Activated CD8-positive, alpha-beta T cell treated with anti-CD3 and anti-CD28 coated beads, Interleukin-2, amount 10 ng/mL, durations not matched to agents 7 days and 5 days (primary cell): ENCODE data around the gene CCT5. TPM values are rescaled to one million over a fixed set of nuclear protein-coding genes. Genes with fewer than 3 reads are reported as not detected.

Experiments
- ATAC-seq: fragments of 150-1000 bp; cut with Tn5 transposase; one replicate; pipeline ENCODE4 v1.10.0; 2021; ENCODE audit warnings: moderate library complexity
- CTCF ChIA-PET: fragments of 350-600 bp; sonication (Branson Sonifier 250); formaldehyde crosslinking; loops from one replicate; lab custom pipeline; 2021; ENCODE audit warnings: antibody characterized with exemption; lab: Charles Lee
- POLR2A ChIA-PET: fragments of 350-600 bp; sonication (Branson Sonifier 250); formaldehyde crosslinking; loops from one replicate; lab custom pipeline; 2021; ENCODE audit warnings: antibody characterized with exemption; lab: Charles Lee
- DNase-seq: peaks from one replicate; pipeline ENCODE4 v3.0.0-alpha.2; 2020
- H3K27ac Mint-ChIP-seq: one replicate; pipeline ENCODE4 v1.8.0; 2021; ENCODE audit warnings: mild to moderate bottlenecking, mixed read lengths
- H3K27me3 Mint-ChIP-seq: one replicate; pipeline ENCODE4 v1.8.0; 2021; ENCODE audit warnings: low read depth, mixed read lengths
- H3K36me3 Mint-ChIP-seq: one replicate; pipeline ENCODE4 v1.8.0; 2021; ENCODE audit warnings: low read depth, mixed read lengths
- H3K4me1 Mint-ChIP-seq: one replicate; pipeline ENCODE4 v1.8.0; 2021; ENCODE audit warnings: low read depth, mixed read lengths
- H3K4me3 Mint-ChIP-seq: one replicate; pipeline ENCODE4 v1.8.0; 2021; ENCODE audit warnings: mild to moderate bottlenecking, mixed read lengths
- H3K9me3 Mint-ChIP-seq: one replicate; pipeline ENCODE4 v1.8.0; 2022; ENCODE audit warnings: mixed read lengths; ENCODE audit not compliant: insufficient read depth
- total RNA-seq, 2 experiments: library from RNA; stranded (reverse); gene quantifications; one replicate each; pipeline ENCODE4 v1.2.3, GENCODE V29; 2021

Gene CCT5
- total RNA-seq, 2 experiments from 2014 or later, result 319 to 322 TPM

DNA sequence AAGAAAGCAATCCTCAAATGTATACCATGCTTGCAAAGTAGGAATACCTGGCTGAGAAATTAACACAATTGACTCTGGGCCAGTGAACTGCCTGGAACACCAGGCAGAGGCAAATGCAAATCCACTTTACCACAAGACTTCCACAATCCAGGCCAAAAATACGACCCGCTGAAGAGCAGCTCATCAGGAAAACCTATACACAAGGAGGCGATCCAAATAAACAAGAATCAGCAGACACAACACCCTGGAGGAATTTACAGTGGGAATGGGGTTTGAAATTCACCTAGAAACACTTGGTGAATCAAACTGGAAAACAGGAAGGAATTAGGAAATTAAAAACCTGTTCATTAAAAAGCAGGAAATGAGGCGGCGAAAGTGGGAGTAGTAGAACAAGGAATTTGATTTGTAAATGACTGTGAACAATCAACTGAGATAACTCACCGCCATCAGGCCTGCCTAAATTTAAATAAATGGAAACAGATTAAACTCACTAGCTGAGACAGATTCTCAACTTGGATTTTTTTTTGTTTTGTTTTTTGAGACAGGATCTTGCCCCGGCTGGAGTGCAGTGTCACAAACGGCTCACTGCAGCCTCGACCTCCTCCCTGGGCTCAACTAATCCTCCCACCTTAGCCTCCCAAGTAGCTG is 41.7 kb downstream of the CCT5 start:
- POLR2A ChIA-PET, result no interaction called here
- Mint-ChIP-seq H3K4me3 (no peak overlapping the region), H3K9me3 (no peaks in the 10 kb centered on the region), H3K4me1 (peaks cover 5% of the 10 kb centered on the region), H3K27me3 (peaks cover 14% of the 10 kb centered on the region), H3K36me3 (no peaks in the 10 kb centered on the region), H3K27ac (no peak overlapping the region)
- DNase-seq, result no peak
- CTCF ChIA-PET, result no interaction called here
- no peak for ATAC-seq

DNA sequence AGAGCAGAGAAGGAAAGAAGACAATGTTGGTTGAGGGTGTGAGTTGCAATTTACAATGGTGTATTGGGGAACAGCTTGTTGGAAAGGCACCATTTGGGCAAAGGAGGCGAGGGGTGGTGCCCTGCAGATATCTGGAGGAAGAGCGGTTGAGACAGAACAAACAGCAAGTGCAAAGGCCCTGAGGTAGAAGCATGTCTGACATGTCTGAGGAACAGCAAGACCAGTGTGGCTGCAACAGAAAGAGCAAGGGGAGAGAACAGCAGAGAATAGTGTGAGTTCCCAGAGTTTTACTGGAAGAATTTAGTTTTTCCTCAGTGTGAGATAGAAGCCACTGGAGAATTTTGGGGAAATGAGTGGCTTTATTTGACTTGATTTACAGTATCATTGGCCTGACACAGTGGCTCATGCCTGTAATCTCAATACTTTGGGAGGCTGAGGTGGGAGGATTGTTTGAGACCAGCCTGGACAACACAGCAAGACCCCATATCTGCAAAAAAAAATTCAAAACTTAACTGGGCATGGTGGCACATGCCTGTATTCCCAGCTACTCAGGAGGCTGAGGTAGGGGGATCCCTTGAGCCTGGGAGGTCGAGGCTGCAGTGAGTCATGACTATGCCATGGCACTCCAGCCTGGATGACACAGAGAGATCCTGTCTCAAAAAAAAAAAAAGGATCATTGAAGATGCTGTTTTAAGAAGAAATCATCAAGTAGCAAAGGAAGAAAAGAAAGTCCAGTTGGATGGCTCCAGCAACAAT is 44.0 kb downstream of the CCT5 start:
- ATAC-seq, result no peak
- H3K4me3 Mint-ChIP-seq, result no peak overlapping the region
- POLR2A ChIA-PET, result interaction anchor here (0.6 kb wide), 1 partner anchor 44 kb away, joined by 3 read pairs; no protein-coding TSS in a partner anchor

DNA sequence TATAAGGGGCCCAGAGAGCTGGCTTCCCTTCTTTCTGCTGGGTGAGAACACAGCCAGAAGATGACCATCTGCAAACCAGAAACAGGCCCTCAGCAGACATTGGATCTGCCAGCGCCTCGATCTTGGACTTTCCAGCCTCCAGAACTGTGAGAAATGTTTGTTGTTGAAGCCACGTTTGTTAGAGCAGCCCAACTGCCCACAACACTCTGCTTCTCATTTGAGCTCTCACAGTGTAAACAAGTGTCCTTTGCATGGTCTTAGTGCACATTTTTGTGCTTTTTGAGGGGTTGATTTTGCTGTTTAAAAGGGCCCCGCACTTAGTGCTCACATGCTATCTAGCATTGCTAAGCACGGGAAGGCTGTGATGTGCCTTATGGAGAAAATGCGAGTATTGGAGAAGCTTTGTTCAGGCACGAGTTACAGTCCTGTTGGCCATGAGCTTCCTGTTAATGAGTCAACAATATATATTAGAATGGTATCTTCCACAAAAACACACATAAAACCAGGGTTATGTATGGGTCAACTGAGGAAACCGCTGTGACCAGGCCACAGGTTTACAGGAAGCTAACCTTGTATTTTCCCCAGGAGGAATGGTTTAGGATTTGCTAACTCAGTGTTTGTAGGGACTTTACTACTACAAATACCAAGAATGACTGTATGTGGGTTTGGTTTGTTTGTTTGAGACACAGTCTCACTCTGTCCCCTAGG is 45.7 kb downstream of the CCT5 start:
- Mint-ChIP-seq H3K4me3 (no peak overlapping the region), H3K36me3 (no peaks in the 10 kb centered on the region), H3K9me3 (no peaks in the 10 kb centered on the region), H3K27ac (no peak overlapping the region), H3K4me1 (no peaks in the 10 kb centered on the region), H3K27me3 (peaks cover 13% of the 10 kb centered on the region)
- ChIA-PET POLR2A (interaction anchor here (0.5 kb wide), 1 partner anchor 48 kb away, joined by 3 read pairs; no protein-coding TSS in a partner anchor), CTCF (interaction anchor here (1.4 to 1.5 kb wide), 2 partner anchors 12 to 119 kb away, joined by 3 to 4 read pairs; no protein-coding TSS in a partner anchor)
- DNase-seq (no peak), ATAC-seq (no peak)

More for the DNA sequence above, 44.0 kb downstream of the CCT5 start:
- no peak for DNase-seq
- Mint-ChIP-seq H3K9me3 (no peaks in the 10 kb centered on the region), H3K4me1 (no peaks in the 10 kb centered on the region), H3K36me3 (no peaks in the 10 kb centered on the region), H3K27ac (no peak overlapping the region), H3K27me3 (peaks cover 13% of the 10 kb centered on the region)
- CTCF ChIA-PET, result no interaction called here

DNA sequence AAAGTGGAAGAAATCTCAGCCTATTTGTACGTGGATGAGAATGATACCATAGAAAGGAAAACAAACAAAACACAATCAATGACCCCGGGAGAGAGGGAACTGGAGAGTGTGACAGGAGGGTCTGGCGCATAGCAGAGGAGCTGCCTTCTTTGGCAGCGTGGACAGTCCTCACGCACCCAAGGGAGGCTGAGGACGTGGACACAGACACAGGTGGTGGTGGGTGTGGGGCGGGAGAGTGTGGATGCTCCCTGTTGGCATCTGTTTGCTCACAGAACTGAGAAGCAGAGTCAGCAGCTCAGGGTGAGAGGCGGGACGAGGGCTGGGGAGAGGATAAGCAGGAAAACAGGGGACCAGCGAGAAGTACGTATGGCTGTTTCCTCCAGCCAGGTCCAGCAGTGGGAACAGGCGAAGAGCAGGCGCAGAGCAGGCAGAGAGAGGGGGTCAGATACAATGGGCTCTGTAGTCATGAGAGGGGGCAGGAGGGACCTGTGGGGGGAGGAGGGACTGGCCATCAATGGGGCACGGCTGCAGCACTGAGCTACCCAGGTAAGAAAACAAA is 47.6 kb downstream of the CCT5 start:
- ChIA-PET POLR2A (no interaction called here), CTCF (no interaction called here)
- ATAC-seq, result no peak
- Mint-ChIP-seq H3K27ac (no peak overlapping the region), H3K27me3 (peaks cover 13% of the 10 kb centered on the region), H3K9me3 (no peaks in the 10 kb centered on the region), H3K36me3 (no peaks in the 10 kb centered on the region), H3K4me1 (no peaks in the 10 kb centered on the region), H3K4me3 (no peak overlapping the region)
- DNase-seq, result no peak

DNA sequence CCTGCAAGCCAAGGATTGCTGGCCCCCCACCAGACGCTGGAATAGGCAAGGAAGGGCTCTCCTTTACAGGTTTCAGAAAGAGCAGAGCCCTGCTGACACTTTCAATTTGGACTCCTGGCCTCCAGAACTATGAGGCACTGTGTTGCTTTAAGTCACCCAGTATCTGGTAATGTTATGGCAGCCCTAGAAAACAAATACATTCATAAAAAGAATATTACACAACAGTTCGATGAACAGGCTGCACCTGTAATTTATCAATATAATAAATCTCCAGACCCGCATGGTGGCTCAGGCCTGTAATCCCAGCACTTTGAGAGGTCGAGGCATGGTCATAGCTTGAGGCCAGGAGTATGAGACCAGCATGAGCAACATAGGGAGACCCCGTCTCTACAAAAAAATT is 50.2 kb downstream of the CCT5 start:
- H3K4me3 Mint-ChIP-seq, result no peak overlapping the region
- DNase-seq, result no peak
- no peak for ATAC-seq
- CTCF ChIA-PET, result no interaction called here
- H3K27me3 Mint-ChIP-seq, result peaks cover 3% of the 10 kb centered on the region
- H3K4me1 Mint-ChIP-seq, result no peaks in the 10 kb centered on the region
- H3K27ac Mint-ChIP-seq, result no peak overlapping the region
- H3K9me3 Mint-ChIP-seq, result no peaks in the 10 kb centered on the region
- POLR2A ChIA-PET, result no interaction called here
- H3K36me3 Mint-ChIP-seq, result no peaks in the 10 kb centered on the region

DNA sequence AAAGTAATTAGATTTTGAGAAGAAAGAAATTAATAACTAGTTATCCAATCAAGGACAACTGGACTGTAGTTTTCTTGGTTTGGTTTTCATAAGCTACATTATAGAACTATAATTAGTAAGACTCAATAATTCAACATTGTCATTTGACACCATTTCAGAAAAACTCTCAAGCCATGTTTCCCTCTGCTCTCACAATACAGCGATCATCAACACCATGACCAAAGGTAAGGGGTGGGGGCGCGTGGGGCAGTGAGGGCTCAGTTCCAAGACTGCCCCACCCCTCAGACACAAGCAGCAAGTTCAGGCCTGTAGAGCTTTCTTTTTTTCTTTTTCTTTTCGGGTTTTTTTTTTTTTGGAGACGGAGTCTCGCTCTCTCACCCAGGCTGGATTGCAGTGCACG is 51.2 kb downstream of the CCT5 start:
- ChIA-PET POLR2A (no interaction called here), CTCF (no interaction called here)
- H3K36me3 Mint-ChIP-seq, result no peaks in the 10 kb centered on the region
- no peaks in the 10 kb centered on the region for H3K9me3 Mint-ChIP-seq
- H3K27me3 Mint-ChIP-seq, result peaks cover 12% of the 10 kb centered on the region
- H3K4me1 Mint-ChIP-seq, result no peaks in the 10 kb centered on the region
- H3K4me3 Mint-ChIP-seq, result no peak overlapping the region
- H3K27ac Mint-ChIP-seq, result no peak overlapping the region
- DNase-seq, result no peak
- no peak for ATAC-seq

DNA sequence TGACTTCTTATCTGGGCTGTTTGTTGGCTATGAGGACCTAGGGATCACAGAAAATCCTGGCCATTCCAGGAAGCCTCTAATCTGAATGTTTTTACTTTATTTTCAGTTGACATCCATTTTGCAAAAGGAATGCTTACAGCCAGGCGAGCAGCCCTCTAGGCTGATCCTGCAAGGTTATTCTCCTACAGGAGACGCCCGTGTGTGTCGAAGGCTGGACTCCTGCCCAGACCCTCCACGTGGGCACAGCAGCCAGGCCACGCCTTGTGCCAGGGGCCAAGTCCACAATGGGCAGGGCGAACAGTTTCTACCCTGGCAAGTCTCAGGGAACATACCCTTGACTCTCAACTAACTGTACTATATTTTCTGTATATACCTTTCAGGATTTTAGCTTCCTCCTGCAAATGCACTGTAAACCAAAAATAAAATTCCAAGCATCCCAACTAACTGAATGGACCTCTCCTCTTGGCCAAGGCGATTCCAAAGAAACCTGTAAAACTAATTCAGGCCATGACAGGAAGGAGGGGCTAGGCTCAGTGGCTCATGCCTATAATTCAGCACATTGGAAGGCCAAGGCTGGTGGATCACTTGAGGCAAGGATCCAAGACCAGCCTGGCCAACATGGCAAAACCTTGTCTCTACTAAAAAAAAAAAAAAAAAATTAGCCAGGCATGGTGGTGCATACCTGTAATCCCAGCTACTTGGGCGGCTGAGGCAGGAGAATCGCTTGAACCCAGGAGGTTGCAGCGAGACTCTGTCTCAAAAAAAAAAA is 51.9 kb downstream of the CCT5 start:
- ChIA-PET CTCF (interaction anchor here (1.1 kb wide), 1 partner anchor 18 kb away, joined by 4 read pairs; no protein-coding TSS in a partner anchor), POLR2A (no interaction called here)
- Mint-ChIP-seq H3K27ac (no peak overlapping the region), H3K27me3 (peaks cover 19% of the 10 kb centered on the region), H3K36me3 (no peaks in the 10 kb centered on the region), H3K9me3 (no peaks in the 10 kb centered on the region), H3K4me1 (no peaks in the 10 kb centered on the region), H3K4me3 (no peak overlapping the region)
- DNase-seq (no peak), ATAC-seq (no peak)

DNA sequence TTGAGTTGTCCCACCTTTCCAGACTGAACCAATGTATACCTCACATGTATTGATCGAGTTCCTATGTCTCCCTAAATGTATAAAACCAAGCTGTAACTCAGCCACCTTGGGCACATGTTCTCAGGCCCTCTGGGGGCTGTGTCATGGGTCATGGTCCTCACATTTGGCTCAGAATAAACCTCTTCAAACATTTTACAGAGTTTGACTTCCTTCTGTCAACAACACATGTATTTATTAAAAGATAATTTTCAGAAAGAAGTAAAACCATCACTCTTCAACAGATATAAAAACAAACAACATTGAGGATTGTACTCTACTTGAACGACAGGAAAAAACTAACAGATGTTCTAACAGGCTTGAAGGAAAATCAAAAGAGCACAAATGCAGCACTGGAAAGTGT is 53.1 kb downstream of the CCT5 start:
- POLR2A ChIA-PET, result no interaction called here
- ATAC-seq (no peak), DNase-seq (no peak)
- Mint-ChIP-seq H3K27ac (no peak overlapping the region), H3K4me1 (peaks cover 5% of the 10 kb centered on the region), H3K27me3 (peaks cover 28% of the 10 kb centered on the region), H3K9me3 (no peaks in the 10 kb centered on the region), H3K4me3 (no peak overlapping the region), H3K36me3 (no peaks in the 10 kb centered on the region)
- CTCF ChIA-PET, result interaction anchor here (1.0 to 1.1 kb wide), 2 partner anchors 19 to 26 kb away, joined by 3 to 4 read pairs; no protein-coding TSS in a partner anchor

DNA sequence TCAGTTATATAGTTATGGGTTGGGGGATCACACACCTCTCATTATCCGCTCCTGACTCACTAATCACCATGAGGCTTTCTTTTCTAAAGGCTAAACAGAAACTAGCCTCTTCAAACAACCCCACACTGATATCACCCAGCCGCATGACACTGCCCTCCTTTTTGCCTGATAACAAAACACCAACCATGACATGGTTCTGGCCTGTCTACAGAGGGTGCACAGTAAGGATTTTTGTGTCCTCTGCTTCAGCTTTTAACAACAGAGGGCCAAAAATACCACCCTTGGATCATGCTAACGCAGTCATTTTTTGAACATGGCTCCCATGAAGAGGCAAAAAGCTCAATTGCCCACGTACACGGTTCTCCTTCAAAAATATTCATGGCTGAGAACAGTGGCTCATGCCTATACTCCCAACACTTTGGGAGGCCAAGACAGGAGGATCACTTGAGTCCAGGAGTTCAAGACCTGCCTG is 53.7 kb downstream of the CCT5 start:
- Mint-ChIP-seq H3K9me3 (no peaks in the 10 kb centered on the region), H3K36me3 (no peaks in the 10 kb centered on the region), H3K27ac (no peak overlapping the region), H3K27me3 (peaks cover 32% of the 10 kb centered on the region), H3K4me1 (peaks cover 5% of the 10 kb centered on the region), H3K4me3 (no peak overlapping the region)
- DNase-seq, result no peak
- CTCF ChIA-PET, result interaction anchor here (0.8 to 1.0 kb wide), 2 partner anchors 20 to 25 kb away, joined by 3 read pairs; no protein-coding TSS in a partner anchor
- ATAC-seq, result no peak
- POLR2A ChIA-PET, result no interaction called here

DNA sequence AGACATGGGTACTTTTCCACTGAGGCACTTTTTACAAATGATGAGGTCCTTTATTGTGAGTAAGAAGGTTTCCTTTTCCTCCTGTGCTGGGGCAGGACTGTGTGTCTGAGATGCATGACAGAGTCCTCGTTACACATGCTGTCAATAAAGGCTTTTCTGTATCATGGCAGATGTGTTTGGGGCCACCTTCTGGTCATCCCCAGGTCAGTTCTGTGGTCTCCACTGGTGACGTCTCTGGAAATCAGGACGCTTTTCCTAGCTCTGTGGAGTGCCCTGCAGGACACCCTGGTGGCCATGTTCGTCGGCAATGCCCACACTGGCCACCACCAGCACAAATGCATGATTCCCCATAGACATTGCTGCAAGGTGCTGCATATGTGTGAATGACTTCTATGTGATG is 54.9 kb downstream of the CCT5 start:
- Mint-ChIP-seq H3K27ac (no peak overlapping the region), H3K36me3 (no peaks in the 10 kb centered on the region), H3K27me3 (peaks cover 34% of the 10 kb centered on the region), H3K9me3 (no peaks in the 10 kb centered on the region), H3K4me3 (no peak overlapping the region), H3K4me1 (peaks cover 5% of the 10 kb centered on the region)
- ATAC-seq (no peak), DNase-seq (no peak)
- CTCF ChIA-PET, result no interaction called here
- POLR2A ChIA-PET, result no interaction called here

DNA sequence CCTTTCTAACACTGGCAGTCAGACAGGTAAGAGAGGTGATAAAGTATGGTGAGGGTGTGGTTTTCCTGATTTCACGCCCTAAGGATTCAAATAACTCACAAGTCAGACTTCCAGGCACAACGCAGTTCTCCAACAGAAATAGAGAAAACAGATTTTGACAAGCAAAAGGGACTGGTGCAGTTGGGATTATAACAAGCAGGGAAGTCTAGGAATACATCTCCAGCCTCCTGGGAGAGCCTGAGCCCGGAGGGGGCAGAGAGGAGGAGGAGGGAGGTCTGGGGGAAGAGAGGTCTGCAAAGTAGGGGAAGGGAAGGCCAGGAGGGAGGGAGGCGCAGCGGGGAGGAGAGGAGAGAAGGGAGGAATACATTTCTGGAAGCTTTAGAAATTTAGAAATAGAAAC is 56.0 kb downstream of the CCT5 start:
- Mint-ChIP-seq H3K9me3 (no peaks in the 10 kb centered on the region), H3K27ac (no peak overlapping the region), H3K36me3 (no peaks in the 10 kb centered on the region), H3K4me1 (peaks cover 10% of the 10 kb centered on the region), H3K27me3 (peaks cover 37% of the 10 kb centered on the region), H3K4me3 (no peak overlapping the region)
- DNase-seq (no peak), ATAC-seq (no peak)
- ChIA-PET CTCF (no interaction called here), POLR2A (no interaction called here)
